SJSA1 (cell line): ENCODE data around the gene SNCA. TPM values are rescaled to one million over a fixed set of nuclear protein-coding genes. Genes with fewer than 3 reads are reported as not detected.

Experiments used
- DNase-seq, 2 experiments: peaks; one replicate each; pipeline ENCODE4 v3.0.0-alpha.2; 2015 to 2020; ENCODE audit warnings: low spot score in 2 of 2, low read depth in 1 of 2
- H3K27ac ChIP-seq: fragments of 250-450 bp; sonication (Bioruptor Pico); 2 replicates; pipeline ENCODE4 v1.5.1; 2020; ENCODE audit warnings: mild to moderate bottlenecking, moderate library complexity
- H3K27me3 ChIP-seq: fragments of 250-450 bp; sonication (Bioruptor Pico); replicated peaks from 2 replicates; pipeline ENCODE4 v1.5.1; 2020; ENCODE audit warnings: mild to moderate bottlenecking, moderate library complexity
- H3K36me3 ChIP-seq: fragments of 250-450 bp; sonication (Bioruptor Pico); 2 replicates; pipeline ENCODE4 v1.5.1; 2020; ENCODE audit warnings: mild to moderate bottlenecking
- H3K4me1 ChIP-seq: fragments of 250-450 bp; sonication (Bioruptor Pico); replicated peaks from 2 replicates; pipeline ENCODE4 v1.6.1; 2021; ENCODE audit warnings: mild to moderate bottlenecking
- H3K4me3 ChIP-seq: fragments of 250-450 bp; sonication (Bioruptor Pico); 2 replicates; pipeline ENCODE4 v1.5.1; 2020; ENCODE audit warnings: mild to moderate bottlenecking
- H3K9me3 ChIP-seq: fragments of 250-450 bp; sonication (Bioruptor Pico); replicated peaks from 2 replicates; pipeline ENCODE4 v1.5.1; 2020; ENCODE audit warnings: mild to moderate bottlenecking
- total RNA-seq: library from RNA; depleted of rRNA; stranded (reverse); fragments of >200 nt; shearing (Covaris generic); gene quantifications from 2 replicates; pipeline ENCODE4 v1.2.3, GENCODE V29; 2014

The SNCA gene
- total RNA-seq, 1 experiment from 2014 or later = 14.3 TPM

- peak in 1 of 2 experiments; percentile 46 for DNase-seq
Observed at GRCh38 chr4:89800527-89801103, 36.3 kb downstream of the SNCA start.

GRCh38 chr4:89800012-89800516 is 36.9 kb downstream of the SNCA start:
- H3K4me1 ChIP-seq = peaks cover 18% of the 10 kb centered on the region
- peak in 1 of 2 experiments; percentile 71 for DNase-seq
- peak overlapping the region; percentile 81 for H3K27ac ChIP-seq

More at GRCh38 chr4:89800527-89801103, 36.3 kb downstream of the SNCA start:
- Histone ChIP-seq H3K27ac (peak overlapping the region; percentile 81), H3K36me3 (no peaks in the 10 kb centered on the region), H3K9me3 (no peaks in the 10 kb centered on the region), H3K4me3 (no peak overlapping the region), H3K27me3 (no peaks in the 10 kb centered on the region), H3K4me1 (peaks cover 18% of the 10 kb centered on the region)

GRCh38 chr4:89799071-89799470 is 37.9 kb downstream of the SNCA start:
- Histone ChIP-seq H3K27me3 (no peaks in the 10 kb centered on the region), H3K36me3 (no peaks in the 10 kb centered on the region), H3K27ac (peak overlapping the region; percentile 81), H3K4me1 (peaks cover 18% of the 10 kb centered on the region), H3K4me3 (no peak overlapping the region), H3K9me3 (no peaks in the 10 kb centered on the region)
- no peak for DNase-seq

More at GRCh38 chr4:89800012-89800516, 36.9 kb downstream of the SNCA start:
- no peak overlapping the region for H3K4me3 ChIP-seq
- H3K9me3 ChIP-seq = no peaks in the 10 kb centered on the region
- no peaks in the 10 kb centered on the region for H3K27me3 ChIP-seq
- H3K36me3 ChIP-seq = no peaks in the 10 kb centered on the region

GRCh38 chr4:89797117-89797516 is 39.8 kb downstream of the SNCA start:
- Histone ChIP-seq H3K4me3 (no peak overlapping the region), H3K27me3 (no peaks in the 10 kb centered on the region), H3K9me3 (no peaks in the 10 kb centered on the region), H3K27ac (no peak overlapping the region), H3K4me1 (peaks cover 18% of the 10 kb centered on the region), H3K36me3 (no peaks in the 10 kb centered on the region)
- no peak for DNase-seq

GRCh38 chr4:89788206-89789072 is 48.5 kb downstream of the SNCA start:
- H3K9me3 ChIP-seq = no peaks in the 10 kb centered on the region
- no peak overlapping the region for H3K4me3 ChIP-seq
- no peak for DNase-seq
- H3K36me3 ChIP-seq = no peaks in the 10 kb centered on the region
- no peaks in the 10 kb centered on the region for H3K27me3 ChIP-seq
- no peaks in the 10 kb centered on the region for H3K4me1 ChIP-seq
- no peak overlapping the region for H3K27ac ChIP-seq

- Histone ChIP-seq H3K36me3 (no peaks in the 10 kb centered on the region), H3K4me3 (no peak overlapping the region), H3K4me1 (no peaks in the 10 kb centered on the region), H3K27me3 (no peaks in the 10 kb centered on the region), H3K9me3 (no peaks in the 10 kb centered on the region), H3K27ac (no peak overlapping the region)
- DNase-seq = no peak
Observed at GRCh38 chr4:89784686-89785231, 52.2 kb downstream of the SNCA start.

- H3K9me3 ChIP-seq = no peaks in the 10 kb centered on the region
- H3K36me3 ChIP-seq = no peaks in the 10 kb centered on the region
- DNase-seq = no peak
- no peak overlapping the region for H3K27ac ChIP-seq
- no peaks in the 10 kb centered on the region for H3K27me3 ChIP-seq
- no peak overlapping the region for H3K4me3 ChIP-seq
- no peaks in the 10 kb centered on the region for H3K4me1 ChIP-seq
Observed at GRCh38 chr4:89781321-89781720, 55.6 kb downstream of the SNCA start.

GRCh38 chr4:89773805-89774204 is 63.2 kb downstream of the SNCA start:
- Histone ChIP-seq H3K36me3 (no peaks in the 10 kb centered on the region), H3K4me3 (no peak overlapping the region), H3K27me3 (no peaks in the 10 kb centered on the region), H3K9me3 (no peaks in the 10 kb centered on the region), H3K27ac (no peak overlapping the region), H3K4me1 (no peaks in the 10 kb centered on the region)
- no peak for DNase-seq

- no peaks in the 10 kb centered on the region; the same call in 1 of the 2 replicates for H3K4me1 ChIP-seq
- DNase-seq = no peak
- no peaks in the 10 kb centered on the region for H3K9me3 ChIP-seq
- H3K4me3 ChIP-seq = no peak overlapping the region
- H3K27ac ChIP-seq = no peak overlapping the region
- no peaks in the 10 kb centered on the region for H3K36me3 ChIP-seq
- H3K27me3 ChIP-seq = 0 out of 2 replicates have a peak, but pooled peaks cover 4% of the 10 kb centered on the region
Observed at GRCh38 chr4:89769856-89770255, 67.1 kb downstream of the SNCA start.

- Histone ChIP-seq H3K27ac (no peak overlapping the region), H3K4me3 (no peak overlapping the region), H3K36me3 (no peaks in the 10 kb centered on the region), H3K27me3 (0 out of 2 replicates have a peak, but pooled peaks cover 4% of the 10 kb centered on the region), H3K9me3 (no peaks in the 10 kb centered on the region), H3K4me1 (no peaks in the 10 kb centered on the region; the same call in 1 of the 2 replicates)
- no peak for DNase-seq
Observed at GRCh38 chr4:89767924-89768323, 69.0 kb downstream of the SNCA start.

- DNase-seq = no peak
- H3K27ac ChIP-seq = no peak overlapping the region
Observed at GRCh38 chr4:89765966-89766365, 71.0 kb downstream of the SNCA start.

GRCh38 chr4:89765528-89765927 is 71.4 kb downstream of the SNCA start:
- Histone ChIP-seq H3K4me1 (no peaks in the 10 kb centered on the region; the same call in 1 of the 2 replicates), H3K27me3 (0 out of 2 replicates have a peak, but pooled peaks cover 4% of the 10 kb centered on the region), H3K27ac (no peak overlapping the region), H3K36me3 (no peaks in the 10 kb centered on the region), H3K4me3 (no peak overlapping the region), H3K9me3 (no peaks in the 10 kb centered on the region)
- no peak for DNase-seq

More at GRCh38 chr4:89765966-89766365, 71.0 kb downstream of the SNCA start:
- no peaks in the 10 kb centered on the region; the same call in 1 of the 2 replicates for H3K4me1 ChIP-seq
- 0 out of 2 replicates have a peak, but pooled peaks cover 4% of the 10 kb centered on the region for H3K27me3 ChIP-seq
- no peak overlapping the region for H3K4me3 ChIP-seq
- H3K36me3 ChIP-seq = no peaks in the 10 kb centered on the region
- H3K9me3 ChIP-seq = no peaks in the 10 kb centered on the region

- H3K4me1 ChIP-seq = no peaks in the 10 kb centered on the region; the same call in 1 of the 2 replicates
- no peaks in the 10 kb centered on the region for H3K9me3 ChIP-seq
- no peak overlapping the region for H3K27ac ChIP-seq
- no peak overlapping the region for H3K4me3 ChIP-seq
- DNase-seq = no peak
- no peaks in the 10 kb centered on the region for H3K36me3 ChIP-seq
- H3K27me3 ChIP-seq = 0 out of 2 replicates have a peak, but pooled peaks cover 4% of the 10 kb centered on the region
Observed at GRCh38 chr4:89762311-89762710, 74.7 kb downstream of the SNCA start.
